ENCODE measurements around the gene GBP6.

The GBP6 gene

DNA sequence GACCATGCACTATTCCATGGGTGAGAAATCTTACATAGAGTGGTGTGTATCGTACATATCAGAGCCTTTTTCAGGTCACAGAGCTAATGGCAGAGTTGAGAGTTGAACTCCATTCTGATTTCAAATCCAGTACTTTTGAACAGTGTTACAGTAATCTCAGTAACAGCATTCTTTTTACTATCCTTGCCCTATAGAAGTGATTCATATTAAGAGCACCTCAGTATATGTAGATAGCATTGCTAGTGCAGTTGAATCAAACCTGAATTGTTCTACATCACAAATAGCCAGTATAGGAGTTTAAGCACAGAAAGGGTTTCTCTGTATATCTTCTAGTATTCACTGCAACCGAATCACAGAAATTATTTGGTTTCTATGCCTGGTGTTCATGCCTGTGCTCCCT, 11.4 kb upstream of the GBP6 start:
- Mint-ChIP-seq H3K27me3 (ENCODE audit: low read depth) (peaks cover 3% of the 10 kb centered on the region), H3K9me3 (no peaks in the 10 kb centered on the region), H3K4me1 (no peaks in the 10 kb centered on the region), H3K4me3 (no peak overlapping the region), H3K36me3 (ENCODE audit: low read depth) (no peaks in the 10 kb centered on the region), H3K27ac (no peak overlapping the region)
- TF ChIP-seq, protein P1, sequence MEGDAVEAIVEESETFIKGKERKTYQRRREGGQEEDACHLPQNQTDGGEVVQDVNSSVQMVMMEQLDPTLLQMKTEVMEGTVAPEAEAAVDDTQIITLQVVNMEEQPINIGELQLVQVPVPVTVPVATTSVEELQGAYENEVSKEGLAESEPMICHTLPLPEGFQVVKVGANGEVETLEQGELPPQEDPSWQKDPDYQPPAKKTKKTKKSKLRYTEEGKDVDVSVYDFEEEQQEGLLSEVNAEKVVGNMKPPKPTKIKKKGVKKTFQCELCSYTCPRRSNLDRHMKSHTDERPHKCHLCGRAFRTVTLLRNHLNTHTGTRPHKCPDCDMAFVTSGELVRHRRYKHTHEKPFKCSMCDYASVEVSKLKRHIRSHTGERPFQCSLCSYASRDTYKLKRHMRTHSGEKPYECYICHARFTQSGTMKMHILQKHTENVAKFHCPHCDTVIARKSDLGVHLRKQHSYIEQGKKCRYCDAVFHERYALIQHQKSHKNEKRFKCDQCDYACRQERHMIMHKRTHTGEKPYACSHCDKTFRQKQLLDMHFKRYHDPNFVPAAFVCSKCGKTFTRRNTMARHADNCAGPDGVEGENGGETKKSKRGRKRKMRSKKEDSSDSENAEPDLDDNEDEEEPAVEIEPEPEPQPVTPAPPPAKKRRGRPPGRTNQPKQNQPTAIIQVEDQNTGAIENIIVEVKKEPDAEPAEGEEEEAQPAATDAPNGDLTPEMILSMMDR (IDR thresholded peaks at IDR 0.05; ENCODE audit: unreplicated experiment in 3 of 3): no peak

DNA sequence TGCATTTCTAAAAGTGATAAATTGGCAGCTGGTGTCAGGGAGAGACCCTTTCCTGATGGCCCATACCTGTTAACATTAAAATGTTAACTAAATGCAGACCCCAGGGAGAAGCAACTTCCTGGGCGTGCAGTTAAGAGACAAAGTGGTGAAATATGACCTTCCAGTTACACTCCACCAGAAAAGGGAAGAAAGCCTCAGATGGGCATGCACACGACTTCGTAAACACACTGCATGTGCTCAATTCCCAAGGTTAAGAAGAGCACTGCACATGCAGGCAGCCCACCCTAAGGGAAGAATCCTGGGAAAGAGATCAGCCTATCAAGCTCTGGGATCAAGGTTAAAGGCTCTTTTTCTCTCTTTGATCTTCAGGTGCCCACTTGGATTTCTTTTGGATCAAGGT, 9.7 kb upstream of the GBP6 start:
- H3K4me3 Mint-ChIP-seq: no peak overlapping the region
- no peaks in the 10 kb centered on the region for H3K9me3 Mint-ChIP-seq
- H3K36me3 Mint-ChIP-seq (ENCODE audit: low read depth): no peaks in the 10 kb centered on the region
- peaks cover 5% of the 10 kb centered on the region for H3K4me1 Mint-ChIP-seq
- H3K27ac Mint-ChIP-seq: no peak overlapping the region
- TF ChIP-seq, protein P1 (IDR thresholded peaks at IDR 0.05; ENCODE audit: unreplicated experiment in 3 of 3): no peak
- peaks cover 3% of the 10 kb centered on the region for H3K27me3 Mint-ChIP-seq (ENCODE audit: low read depth)

DNA sequence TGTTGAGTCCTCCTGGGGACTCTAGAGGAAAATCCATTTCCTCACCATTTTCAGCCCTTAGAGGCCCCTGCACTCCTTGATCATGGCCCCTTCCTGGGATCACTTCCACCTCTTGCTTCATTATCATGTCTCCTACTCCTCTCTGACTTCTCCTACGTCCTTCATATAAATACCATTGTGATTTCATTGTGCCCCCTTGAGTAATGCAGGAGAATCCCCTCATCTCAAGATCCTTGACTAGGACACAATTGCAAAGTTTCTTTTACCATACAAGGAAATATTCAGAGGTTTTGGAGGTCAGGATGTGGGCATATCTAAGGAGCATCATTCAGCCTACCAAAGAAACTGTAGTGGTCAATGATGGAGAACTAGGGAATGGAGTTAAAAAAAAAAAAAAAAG, 8.8 kb upstream of the GBP6 start:
- no peaks in the 10 kb centered on the region for H3K36me3 Mint-ChIP-seq (ENCODE audit: low read depth)
- peaks cover 5% of the 10 kb centered on the region for H3K4me1 Mint-ChIP-seq
- no peak overlapping the region for H3K4me3 Mint-ChIP-seq
- no peaks in the 10 kb centered on the region for H3K9me3 Mint-ChIP-seq
- H3K27me3 Mint-ChIP-seq (ENCODE audit: low read depth): peaks cover 3% of the 10 kb centered on the region
- TF ChIP-seq, protein P1 (IDR thresholded peaks at IDR 0.05; ENCODE audit: unreplicated experiment in 3 of 3): no peak
- no peak overlapping the region for H3K27ac Mint-ChIP-seq

DNA sequence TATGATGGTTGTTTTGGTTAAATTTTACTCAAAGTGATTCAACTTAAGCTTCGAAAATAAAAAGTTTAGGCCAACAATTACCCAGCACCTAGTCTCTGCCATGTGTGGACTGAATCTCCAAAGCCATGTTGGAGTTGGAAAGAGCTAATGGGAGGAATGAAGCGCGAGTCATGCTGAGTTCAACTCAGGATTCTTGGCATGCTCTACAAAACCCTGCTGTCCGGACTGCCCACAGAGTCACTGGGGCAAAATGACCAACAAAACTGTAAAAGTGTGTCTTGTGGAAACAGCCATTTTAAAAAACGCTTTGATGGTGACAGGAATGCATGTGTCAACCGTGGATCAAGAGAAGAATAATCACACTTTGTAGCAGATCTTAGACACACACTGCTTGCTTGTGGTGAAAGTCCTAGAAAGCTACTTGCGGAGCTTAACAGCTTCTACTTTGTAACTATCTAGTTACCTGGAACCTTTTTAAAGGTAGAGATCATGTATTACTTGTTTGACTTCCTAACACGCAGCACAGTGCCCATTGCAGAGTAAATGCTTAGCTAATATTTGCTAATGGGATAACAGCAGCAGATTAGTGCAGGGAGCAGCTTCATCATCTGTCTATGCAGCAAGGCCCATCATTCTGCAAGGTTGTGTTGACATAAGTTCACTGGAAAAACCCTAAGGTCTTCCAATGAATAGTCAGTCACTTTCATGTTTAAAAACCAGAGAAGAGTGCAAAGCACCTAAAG, 7.0 kb upstream of the GBP6 start:
- no peaks in the 10 kb centered on the region for H3K36me3 Mint-ChIP-seq (ENCODE audit: low read depth)
- TF ChIP-seq, protein P1 (IDR thresholded peaks at IDR 0.05; ENCODE audit: unreplicated experiment in 3 of 3): no peak
- no peaks in the 10 kb centered on the region for H3K9me3 Mint-ChIP-seq
- peaks cover 5% of the 10 kb centered on the region for H3K4me1 Mint-ChIP-seq
- no peak overlapping the region for H3K27ac Mint-ChIP-seq
- peaks cover 7% of the 10 kb centered on the region for H3K27me3 Mint-ChIP-seq (ENCODE audit: low read depth)
- no peak overlapping the region for H3K4me3 Mint-ChIP-seq

DNA sequence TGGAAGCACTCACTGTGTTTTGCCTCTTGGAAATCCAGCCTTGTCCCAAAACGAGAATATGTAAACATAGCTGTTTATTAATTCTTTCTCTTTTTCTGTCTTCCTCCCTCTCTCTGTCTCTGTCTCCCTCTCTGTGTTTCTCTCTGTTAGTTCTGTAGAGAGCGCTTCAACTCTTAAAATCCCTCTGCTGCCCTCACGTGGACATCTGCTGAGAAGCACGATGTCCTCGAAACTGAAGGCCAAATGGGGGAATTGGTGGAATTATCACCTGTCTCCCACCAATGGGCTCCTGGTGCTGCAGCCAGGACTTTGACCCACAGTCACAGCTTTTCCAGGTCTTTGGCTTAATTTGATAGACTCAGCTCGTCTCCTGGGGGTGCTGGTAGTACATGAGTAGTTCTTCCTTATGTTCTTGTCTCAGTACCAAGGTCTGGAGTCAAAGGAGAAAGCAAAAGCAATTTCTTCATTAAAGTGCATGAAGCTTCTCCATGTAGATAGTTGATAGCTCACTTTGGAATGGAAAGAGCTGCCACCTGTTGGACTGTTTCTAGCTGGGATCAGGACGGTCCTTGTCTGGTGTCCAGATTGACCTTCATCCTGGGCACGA, 5.5 kb upstream of the GBP6 start:
- H3K9me3 Mint-ChIP-seq: no peaks in the 10 kb centered on the region
- no peaks in the 10 kb centered on the region for H3K36me3 Mint-ChIP-seq (ENCODE audit: low read depth)
- H3K27ac Mint-ChIP-seq: peak overlapping the region in 1 of 3 experiments; percentile 16
- H3K4me1 Mint-ChIP-seq: peaks cover 5% of the 10 kb centered on the region
- TF ChIP-seq, protein P1 (IDR thresholded peaks at IDR 0.05; ENCODE audit: unreplicated experiment in 3 of 3): peak; percentile 72 to 80 (median 76)
- peaks cover 4% of the 10 kb centered on the region for H3K27me3 Mint-ChIP-seq (ENCODE audit: low read depth)
- no peak overlapping the region for H3K4me3 Mint-ChIP-seq

DNA sequence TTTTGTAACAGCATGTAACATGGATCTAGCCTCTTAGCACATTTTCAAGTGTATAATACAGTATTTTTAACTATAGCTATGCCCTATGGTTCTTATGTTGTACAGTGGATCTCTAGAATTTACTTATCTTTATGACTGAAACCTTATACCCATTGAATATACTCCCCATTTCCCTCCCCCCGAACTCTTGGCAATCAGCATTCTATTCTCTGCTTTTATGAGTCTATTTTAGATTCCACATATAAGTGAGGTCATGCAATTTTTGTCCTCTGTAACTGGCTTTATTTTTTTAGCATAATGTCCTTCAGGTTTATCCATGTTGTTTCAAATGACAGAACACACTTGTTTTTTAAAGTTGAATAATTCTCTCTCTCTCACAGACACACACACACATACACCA, 3.1 kb upstream of the GBP6 start:
- Mint-ChIP-seq H3K27me3 (ENCODE audit: low read depth) (peaks cover 4% of the 10 kb centered on the region), H3K36me3 (ENCODE audit: low read depth) (no peaks in the 10 kb centered on the region), H3K4me1 (peaks cover 5% of the 10 kb centered on the region), H3K9me3 (no peaks in the 10 kb centered on the region), H3K4me3 (no peak overlapping the region), H3K27ac (no peak overlapping the region)
- TF ChIP-seq, protein P1 (IDR thresholded peaks at IDR 0.05; ENCODE audit: unreplicated experiment in 3 of 3): no peak
